NCI-H1048 (cell line): ENCODE measurements around the gene FDXACB1.

Source experiments
- DNase-seq: peaks from one replicate; lab custom pipeline; 2025; lab: John Stamatoyannopoulos, UW

Gene FDXACB1, protein sequence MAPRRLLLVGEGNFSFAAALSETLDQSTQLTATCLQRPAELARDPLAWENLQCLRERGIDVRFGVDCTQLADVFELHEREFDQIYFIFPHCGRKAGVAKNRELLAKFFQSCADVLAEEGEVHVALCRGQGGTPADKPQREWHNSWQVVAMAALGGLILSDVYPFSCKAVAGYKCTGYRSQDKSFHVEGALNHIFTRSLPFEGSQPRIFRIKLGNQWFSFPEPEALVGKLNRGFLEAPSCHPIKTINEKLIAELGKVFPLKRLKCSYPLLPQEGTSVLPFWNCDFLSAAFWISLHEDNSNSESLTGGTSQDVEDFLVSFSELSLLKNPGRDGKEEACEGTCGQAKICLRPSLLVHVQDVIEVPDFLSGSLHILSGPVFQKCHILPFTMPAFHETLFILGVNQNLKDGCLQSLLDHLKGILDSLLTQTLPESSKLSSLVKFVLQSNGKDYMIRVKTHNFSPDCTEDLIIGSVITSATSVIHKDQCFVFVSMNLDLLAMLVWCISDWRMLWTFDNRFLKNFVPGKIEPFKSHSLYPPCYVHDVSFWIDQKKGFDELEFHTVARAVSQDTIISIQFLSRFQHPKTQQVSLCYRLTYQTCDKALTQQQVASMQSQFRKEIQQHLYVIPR

DNA sequence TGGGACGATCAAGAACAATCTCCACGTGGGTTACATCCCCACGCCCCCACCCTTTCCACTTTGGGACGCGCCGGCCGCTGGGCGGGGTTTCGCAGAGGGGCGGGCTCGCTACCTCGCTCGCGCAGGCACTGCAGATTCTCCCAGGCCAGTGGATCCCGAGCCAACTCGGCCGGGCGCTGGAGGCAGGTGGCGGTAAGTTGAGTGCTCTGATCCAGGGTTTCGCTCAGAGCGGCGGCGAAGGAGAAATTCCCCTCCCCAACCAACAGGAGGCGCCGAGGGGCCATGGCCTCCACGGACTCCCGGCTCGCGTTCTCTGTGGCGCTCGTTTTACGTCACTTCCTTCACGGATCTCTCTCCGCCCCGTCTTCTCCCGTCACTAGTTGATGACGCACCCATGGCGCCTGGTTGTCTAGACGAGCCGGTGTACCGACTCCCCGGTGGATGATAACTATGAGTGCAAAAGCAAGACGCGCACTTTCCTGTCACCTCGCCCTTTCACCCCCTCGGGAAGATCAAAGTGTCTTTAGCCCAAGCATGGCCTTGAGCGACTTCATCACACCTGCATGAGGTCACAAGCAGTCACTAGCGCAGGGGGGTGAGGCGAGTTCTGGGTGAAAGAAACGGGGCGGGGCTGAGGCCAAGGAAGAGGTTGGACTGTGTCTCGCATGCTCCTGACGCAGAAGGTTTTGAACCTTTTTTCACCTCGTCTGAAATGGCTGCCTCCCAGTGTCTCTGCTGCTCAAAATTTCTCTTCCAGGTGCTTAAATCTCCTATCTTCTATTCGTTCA lies at the start of gene FDXACB1, which contains the start of gene CFAP68:
Gene FDXACB1, minus strand, starts transcription at position 317 of the 788 bp plus-strand sequence. Its CDS starts 33 bp downstream, at position 284.
Gene CFAP68, plus strand, starts transcription at position 693 of the 788 bp plus-strand sequence. Its CDS starts 20 bp downstream, at position 713.
- DNase-seq: peak; percentile 87

DNA sequence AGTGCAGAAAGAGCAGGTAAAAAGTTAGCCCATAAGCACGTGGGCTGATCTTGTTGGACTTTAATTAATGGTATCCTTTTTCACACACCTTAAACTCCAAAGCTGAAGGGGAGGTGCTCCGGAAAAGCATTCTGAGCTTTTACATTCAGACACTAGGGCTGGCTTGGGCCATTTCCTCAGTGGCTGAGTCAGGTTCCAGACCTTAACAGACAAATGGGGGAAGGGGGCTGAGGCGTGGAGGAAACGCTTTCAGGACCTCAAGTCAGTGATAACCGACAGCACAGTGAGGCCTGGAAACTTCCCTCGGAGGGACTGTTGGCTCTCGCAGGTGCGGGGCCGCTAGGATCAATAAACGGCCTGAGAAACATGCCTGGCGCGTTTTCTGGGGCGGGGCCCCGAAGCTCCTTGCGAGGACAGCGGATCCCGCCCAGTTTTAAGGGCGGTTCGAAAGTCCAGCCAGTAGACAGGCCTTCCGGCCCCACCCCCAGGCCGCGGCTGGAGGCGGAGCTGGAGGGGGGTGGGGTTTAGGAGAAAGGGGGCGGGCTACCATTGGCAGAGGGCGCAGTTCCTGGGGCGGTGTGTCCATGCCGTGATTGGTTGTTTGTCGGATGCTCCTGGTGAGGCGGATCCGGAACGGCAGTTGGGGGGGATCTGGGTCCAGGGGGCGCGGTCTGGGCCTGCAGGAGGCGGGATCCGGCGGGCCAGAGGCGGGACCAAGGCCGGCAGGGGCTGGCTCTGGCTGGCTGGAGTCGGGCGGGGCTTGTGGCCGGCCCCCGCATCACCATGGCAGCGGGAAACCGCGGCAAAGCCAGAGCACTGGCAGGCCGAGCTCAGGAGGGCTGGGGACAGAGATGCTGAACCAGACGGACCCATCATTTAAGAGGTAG lies 47.8 kb upstream of the FDXACB1 start:
- peak; percentile 81 for DNase-seq

DNA sequence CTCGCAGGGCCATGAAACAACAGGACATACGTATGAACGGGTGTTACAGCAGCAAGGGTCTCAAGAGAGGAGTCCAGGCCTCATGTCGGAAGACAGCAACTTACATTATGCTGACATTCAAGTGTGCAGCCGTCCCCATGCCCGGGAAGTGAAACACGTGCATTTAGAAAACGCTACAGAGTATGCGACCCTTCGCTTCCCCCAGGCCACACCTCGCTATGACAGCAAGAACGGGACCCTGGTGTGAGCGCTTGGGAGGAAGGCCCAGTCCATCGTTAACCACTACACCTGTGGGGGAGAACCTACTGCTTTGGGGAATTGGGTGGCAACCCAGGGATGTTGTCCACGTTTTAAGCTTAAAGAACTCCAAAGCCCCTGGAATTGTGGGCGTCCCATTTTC lies 47.0 kb upstream of the FDXACB1 start:
- no peak for DNase-seq

DNA sequence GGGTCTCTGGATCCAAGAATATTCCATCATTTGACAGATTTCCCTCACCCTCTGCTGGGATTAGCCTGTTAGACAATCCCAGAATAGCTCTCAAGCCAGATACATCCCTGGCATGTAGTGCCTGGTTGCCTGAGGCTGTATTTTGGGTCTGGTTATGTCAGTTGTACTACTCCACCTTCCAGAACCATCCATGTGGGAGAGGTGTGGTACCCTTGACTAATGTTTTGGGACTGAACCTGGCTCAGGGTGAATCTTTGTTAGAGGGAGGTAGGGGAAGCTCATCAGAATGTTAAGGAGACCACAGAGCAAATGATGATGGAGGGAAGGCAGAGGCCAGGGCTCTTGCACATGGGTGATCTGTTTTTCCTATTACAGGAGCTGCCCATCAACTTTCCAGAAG lies 45.0 kb upstream of the FDXACB1 start:
- DNase-seq: no peak

DNA sequence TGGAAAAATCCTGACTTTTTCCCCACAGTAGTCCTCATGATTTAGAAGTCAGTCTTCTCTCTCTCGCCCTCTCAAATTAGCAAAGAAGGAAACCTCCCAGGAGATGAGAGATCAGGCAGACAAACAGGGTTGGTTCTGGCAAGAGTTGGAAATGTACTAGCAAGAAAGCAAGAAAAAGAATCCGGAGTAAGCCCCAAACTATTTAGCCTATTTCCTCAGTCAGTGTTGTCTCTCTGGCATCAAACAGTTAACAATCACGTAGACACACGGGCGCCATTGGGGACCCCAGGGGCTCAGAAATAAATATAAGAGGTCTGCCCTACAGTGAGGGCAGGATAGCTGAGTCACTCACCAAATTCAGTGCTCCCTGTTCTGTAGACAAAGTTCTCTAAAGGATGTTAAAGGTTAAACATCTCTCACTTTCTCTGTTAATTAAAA lies 44.4 kb upstream of the FDXACB1 start:
- DNase-seq: no peak

DNA sequence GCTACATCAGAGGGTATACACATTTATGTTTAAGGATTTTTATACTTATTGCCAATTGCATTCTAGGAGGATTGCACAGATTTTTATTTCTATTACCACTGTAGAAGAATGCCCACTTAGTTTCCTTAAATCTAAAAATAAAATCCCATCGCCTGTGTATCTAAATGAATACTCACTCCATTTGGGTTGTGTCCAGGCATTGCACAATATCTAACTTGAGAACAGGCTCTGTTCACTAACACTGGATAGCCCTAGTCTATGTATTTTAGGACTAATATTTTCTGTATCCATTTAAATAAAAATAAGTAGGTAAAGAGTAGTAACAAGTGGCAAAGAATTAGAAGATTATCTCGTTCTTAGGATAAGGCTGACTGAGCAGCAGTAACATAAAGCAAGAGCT lies 43.8 kb upstream of the FDXACB1 start:
- DNase-seq: no peak

DNA sequence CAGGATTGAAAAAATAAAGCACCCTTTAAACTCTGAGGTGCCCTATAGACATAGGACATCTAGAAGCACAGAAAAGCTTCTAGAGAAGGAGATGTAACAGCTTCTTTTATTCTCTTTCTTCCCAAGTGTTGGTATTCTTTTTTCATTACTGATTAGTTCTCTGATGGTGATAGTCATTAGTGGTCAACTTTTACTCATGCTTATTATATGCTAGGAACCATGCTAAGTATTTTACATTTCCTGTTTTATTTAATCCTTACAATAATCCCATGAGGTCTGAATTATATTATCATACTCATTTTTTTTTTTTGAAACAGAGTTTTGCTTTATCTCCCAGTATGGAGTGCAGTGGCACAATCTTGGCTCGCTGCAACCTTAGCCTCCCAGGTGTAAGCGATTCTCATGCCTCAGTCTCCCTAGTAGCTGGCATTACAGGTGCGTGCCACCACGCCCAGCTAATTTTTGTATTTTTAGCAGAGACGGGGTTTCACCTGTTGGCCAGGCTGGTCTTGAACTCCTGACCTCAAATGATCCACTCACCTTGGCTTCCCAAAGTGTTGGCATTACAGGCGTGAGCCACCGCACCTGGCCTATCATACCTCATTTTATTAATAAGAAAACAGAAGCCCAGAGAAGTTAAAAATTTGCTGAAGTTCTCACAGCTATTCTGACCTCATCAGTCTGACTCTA lies 42.7 kb upstream of the FDXACB1 start:
- DNase-seq: no peak

DNA sequence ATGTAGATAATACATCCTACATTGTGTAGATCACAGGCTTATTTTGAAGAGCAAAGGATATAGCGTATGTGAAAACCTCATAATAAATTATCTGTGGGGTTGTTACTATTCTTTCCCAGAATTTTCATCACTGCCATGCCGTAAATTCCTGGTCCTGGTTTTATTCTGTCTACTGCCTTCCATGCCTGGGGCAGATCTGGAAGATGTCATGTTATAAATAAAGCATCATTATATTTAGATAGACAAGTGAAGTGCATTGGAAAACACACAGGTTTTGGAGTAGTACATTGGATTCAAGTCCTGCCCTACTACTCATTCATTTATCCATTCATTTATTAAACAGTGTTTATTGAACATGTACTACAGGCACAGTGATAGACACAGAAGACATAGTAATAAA lies 41.9 kb upstream of the FDXACB1 start:
- no peak for DNase-seq

DNA sequence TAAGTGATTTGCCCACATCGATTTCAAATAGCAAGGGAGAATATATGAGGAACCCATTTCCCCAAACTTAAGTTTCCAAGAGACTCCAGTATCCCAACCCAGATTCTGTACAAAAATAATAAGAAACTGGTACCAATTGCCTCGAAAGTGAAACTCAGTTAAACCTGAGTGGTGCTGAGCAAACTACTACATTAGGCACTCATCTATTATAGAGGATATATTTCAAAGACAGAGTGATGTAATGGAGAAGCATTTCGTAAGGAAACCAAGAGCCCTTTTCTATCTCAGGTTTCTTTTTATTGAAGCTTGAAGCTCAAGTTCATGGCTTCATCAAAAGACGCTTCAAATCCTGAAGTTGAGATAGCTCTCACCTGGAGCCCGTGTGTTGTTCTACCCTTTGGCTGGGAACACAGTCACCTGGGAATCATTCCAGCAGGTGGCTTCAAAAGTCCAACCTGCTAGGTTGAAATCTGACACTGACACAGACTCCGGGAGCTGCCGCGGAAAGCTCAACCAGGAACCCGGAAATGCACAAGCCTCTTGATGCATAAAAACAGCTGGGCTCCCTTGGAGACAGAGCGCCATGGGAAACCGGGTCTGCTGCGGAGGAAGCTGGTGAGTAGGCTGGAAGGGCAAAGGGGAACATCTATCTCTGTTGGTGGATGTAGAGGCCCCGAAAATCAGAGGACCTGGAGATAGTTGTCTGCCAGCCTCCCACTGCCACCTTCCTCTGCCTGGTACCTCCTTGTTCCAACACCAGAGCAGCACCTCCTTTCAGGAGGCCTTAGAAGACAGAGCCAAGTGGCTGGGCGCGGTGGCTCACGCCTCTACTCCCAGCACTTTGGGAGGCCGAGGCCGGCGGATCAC lies 39.7 kb upstream of the FDXACB1 start, which contains the start of gene C11orf52:
Gene C11orf52, plus strand, starts transcription at position 524 of the 867 bp plus-strand sequence. Its CDS starts 60 bp downstream, at position 584.
- DNase-seq: peak; percentile 76

DNA sequence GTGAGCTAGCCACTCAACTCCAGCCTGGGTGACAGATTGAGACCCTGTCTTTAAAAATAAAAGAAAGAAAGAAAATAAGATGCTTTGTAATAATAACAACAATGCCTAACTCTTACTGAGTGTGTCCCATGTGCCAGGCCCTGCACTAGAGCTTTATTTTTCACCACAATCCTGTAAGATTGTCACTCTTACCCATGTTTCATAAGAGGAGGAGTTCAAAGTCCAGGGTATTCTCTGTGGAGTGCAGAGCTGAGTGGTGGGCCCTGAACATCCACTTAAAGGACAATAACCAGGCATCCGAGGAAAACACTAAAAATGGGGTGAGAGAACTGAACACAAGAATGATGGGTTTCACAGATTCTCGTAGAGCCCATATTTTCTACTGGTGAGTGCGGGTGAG lies 38.8 kb upstream of the FDXACB1 start:
- no peak for DNase-seq

DNA sequence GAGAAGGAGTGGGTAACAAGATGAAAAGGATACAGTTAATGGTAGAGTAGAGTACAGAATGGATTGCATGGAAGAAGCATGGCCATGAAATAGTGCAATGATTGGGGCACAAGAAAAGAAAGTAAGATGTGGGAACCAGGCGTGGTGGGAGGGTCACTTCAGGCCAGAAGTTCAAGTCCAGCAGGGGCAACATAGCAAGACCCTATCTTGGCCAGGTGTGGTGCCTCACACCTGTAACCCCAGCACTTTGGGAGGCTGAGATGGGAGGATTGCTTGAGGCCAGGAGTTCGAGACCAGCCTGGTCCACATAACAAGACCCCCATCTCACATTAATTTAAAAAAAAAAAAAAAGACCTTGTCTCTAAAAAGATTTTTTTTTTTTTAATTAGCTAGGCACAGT lies 38.3 kb upstream of the FDXACB1 start:
- no peak for DNase-seq

DNA sequence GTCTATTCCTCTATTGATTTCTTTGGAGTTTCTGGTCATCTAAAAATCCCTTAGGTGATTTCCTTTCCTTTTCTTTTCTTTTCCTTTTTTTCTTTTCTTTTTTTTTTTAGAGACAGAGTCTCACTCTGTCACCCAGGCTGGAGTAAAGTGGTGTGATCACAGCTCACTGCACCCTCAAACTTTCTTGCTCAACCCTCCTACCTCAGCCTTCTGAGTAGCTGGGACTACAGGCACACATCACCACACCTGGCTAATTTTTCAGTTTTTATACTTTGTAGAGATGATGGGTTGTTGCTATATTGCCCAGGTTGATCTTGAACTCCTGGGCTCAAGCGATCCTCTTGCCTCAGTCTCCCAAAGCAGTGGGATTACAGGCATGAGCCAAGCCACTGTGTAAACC lies 37.8 kb upstream of the FDXACB1 start:
- DNase-seq: no peak

DNA sequence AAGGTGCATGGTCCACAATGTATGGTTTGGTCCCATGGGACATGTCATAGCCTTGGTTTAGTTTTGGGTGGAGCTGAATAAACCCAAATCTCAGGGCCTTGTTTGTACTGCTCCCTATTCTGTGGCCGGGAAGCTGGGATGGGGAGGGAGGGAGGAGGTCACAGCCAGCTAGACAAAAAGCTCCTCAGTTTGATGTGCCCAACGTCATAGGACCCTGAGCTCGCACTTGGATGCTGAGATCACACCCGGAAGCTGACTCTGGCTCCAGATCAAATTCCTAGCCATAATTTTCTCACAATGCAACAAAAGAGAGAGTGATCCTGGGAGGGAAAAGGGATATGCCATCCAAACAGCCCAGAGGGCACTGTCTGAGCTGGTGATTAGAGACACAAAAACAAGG lies 35.0 kb upstream of the FDXACB1 start:
- DNase-seq: no peak

DNA sequence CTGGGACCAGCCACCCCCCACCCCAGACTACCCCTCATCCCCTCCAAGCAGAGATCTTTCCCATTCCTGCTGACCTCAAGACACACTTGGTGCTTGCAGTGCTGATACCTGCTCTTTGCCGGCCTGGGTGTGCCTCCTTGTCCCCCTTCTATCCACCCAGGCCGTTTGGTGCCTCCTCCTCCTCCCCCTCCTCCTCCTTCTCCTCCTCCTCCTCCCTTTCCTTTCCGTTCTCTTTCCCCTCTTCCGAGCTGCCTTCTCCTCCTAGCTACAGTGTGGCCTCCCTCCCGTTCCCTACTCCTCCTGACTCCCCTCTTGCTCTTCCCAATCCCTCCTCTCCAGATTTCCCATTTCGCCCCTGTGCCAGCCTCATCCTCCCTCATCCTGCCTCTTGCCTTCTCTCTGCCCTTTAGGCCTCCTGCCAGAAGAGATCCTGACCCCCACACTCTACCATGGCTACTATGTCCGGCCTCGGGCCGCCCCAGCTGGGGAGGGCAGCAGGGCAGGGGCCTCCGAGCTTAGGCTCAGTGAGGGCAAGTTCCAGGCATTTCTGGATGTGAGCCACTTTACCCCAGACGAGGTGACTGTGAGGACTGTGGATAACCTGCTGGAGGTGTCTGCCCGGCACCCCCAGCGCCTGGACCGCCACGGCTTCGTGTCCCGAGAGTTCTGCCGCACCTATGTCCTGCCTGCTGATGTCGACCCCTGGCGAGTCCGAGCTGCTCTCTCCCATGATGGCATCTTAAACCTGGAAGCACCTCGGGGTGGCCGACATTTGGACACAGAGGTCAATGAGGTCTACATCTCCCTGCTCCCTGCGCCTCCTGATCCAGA lies 34.3 kb upstream of the FDXACB1 start:
- DNase-seq: no peak

DNA sequence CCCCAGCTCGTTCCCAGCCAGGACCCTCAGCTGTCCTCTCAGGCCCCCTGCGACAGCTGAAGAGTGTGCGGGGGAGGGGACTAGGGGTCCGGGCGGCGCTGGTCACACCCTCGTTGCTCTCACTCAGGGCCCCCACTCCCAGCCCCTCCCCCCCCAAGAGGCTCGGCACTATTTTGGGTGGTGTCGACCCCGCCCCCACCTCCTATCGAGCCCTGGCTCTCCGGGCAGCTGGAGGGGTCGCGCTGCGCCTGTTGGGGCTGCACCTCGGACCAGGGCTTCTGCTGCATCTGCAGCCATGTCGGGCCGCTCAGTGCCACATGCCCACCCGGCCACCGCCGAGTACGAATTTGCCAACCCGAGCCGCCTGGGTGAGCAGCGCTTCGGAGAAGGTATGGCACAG lies 33.6 kb upstream of the FDXACB1 start, which contains the start of gene HSPB2:
Gene HSPB2, plus strand, starts transcription at position 200 of the 400 bp plus-strand sequence. Its CDS starts 96 bp downstream, at position 296.
- no peak for DNase-seq

DNA sequence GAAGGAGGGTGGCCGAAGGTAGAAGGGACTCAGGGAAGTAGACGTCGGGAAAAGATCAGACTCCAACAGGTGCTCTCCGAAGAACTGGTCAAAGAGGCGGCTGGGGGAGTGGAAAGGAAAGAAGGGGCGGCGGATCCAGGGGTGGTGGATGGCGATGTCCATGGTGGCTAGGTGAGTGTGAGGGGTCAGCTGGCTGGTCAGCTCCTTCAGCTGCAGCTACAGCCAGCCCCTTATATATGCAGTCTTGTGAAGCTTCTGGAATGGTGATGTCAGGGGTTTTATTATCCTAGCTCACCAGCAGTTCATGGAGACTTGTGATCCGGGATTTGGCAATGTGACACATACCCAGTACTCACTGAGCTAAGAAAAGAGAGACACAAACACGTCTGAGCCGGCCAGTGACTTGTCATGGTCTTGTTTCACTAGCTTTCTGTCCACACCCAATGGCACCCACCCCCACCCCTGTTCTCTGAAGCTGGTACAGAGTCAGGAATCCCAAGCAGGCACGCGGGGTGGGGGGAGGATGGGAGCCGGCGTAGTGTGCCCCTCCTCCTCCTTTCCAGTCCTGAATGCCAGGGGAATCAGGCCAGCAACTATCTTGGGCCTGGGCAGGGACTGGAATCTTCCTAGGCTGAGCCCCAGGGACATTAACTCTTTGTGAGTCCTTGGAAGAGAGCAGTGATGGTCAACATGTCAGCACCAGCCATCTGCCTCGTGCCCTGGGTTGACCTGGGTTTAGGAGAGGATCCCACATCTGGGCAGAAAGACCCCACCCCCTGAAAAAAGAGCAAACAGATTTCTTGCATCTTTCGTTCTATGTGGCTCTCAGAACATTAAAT lies 32.8 kb upstream of the FDXACB1 start, which contains the start of gene CRYAB:
Gene CRYAB, minus strand, starts transcription at position 208 of the 839 bp plus-strand sequence. Its CDS starts 46 bp downstream, at position 162.
- DNase-seq: no peak

DNA sequence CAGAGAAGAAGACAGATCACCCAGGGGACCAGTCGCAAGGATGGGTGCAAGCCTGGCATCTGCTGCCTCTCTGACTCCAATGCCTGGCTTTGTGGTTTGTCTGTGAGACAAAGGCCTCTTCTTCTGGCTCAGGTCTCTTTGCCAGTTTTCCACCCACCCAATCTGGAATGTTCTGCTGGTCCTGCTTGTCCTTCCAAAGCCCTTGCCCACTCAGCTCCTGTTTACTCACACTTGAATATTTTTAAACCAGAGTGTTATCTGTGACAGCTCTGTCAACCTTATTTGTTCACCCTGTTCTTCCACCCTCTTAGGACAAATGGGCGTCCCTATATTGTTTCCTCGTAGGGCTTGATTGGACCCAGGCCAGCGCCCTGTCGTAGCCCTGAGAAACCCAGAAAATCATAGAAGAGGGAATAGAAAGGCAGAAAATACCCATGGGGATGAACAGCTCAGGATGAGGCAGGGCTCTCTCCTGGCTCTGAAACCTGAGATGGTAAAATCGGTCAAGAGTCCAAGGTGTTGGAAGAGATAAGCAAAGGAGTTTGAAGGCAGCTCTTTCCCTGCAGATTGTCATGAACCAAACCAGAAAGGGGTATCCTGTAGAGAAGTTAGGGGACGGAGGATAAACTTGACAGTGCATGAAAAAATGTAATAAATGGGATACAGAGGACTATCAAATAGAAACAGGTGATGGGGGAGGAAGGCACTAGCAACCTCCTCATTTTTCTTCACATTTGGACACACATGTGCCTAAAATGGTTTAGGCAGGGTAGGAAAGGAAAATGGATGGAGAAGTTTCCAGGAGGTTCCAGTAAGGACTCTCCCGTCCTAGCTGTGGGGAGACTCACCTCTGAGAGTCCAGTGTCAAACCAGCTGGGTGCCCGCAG lies 32.0 kb upstream of the FDXACB1 start:
- no peak for DNase-seq
